ENCODE results near the gene PSMG1.
"Not testable (repeated sequence)": the region's sequence is repeated elsewhere in the genome, so short reads cannot be mapped to it uniquely, and the experiment has no call there.

PSMG1 gene

GRCh38 chr21:39183272-39184049 lies at the start of gene PSMG1:
Gene PSMG1, minus strand, starts transcription at chr21:39183451. Its CDS starts 66 bp downstream, at chr21:39183385.
- Histone ChIP-seq H3K9ac (peak within 1 kb of the TSS; percentile 92), H3K9me3 (no peaks in the 10 kb centered on the region), H3K36me3 (peaks cover 22% of the 10 kb centered on the region), H3K27me3 (no peaks in the 10 kb centered on the region), H4K20me1 (peaks cover 43% of the 10 kb centered on the region), H3K4me1 (peaks cover 43% of the 10 kb centered on the region), H3K27ac (peak within 1 kb of the TSS; percentile 91), H3K4me2 (peak within 1 kb of the TSS; percentile 93), H3K4me3 (peak within 1 kb of the TSS; percentile 93)
- no peak for TF ChIP-seq Cebpa-rat (IDR thresholded peaks at IDR 0.05)

- no peak overlapping the region for H3K4me2 ChIP-seq
- no peak for TF ChIP-seq Cebpa-rat (IDR thresholded peaks at IDR 0.05)
- H3K9ac ChIP-seq, result no peak overlapping the region
- H3K4me1 ChIP-seq, result no peaks in the 10 kb centered on the region
- H3K4me3 ChIP-seq, result no peak overlapping the region
- H3K36me3 ChIP-seq, result peaks cover 94% of the 10 kb centered on the region
- peaks cover 79% of the 10 kb centered on the region for H4K20me1 ChIP-seq
- H3K27ac ChIP-seq, result no peak overlapping the region
- H3K9me3 ChIP-seq, result no peaks in the 10 kb centered on the region
- H3K27me3 ChIP-seq, result no peaks in the 10 kb centered on the region
These were observed 49.6 kb upstream of the PSMG1 start for GRCh38 chr21:39232861-39233291.

- no peak overlapping the region for H3K27ac ChIP-seq
- no peak overlapping the region for H3K4me3 ChIP-seq
- no peaks in the 10 kb centered on the region for H3K27me3 ChIP-seq
- no peaks in the 10 kb centered on the region for H3K9me3 ChIP-seq
- no peak for TF ChIP-seq Cebpa-rat (IDR thresholded peaks at IDR 0.05)
- no peak overlapping the region for H3K4me2 ChIP-seq
- peaks cover 82% of the 10 kb centered on the region for H3K36me3 ChIP-seq
- H3K9ac ChIP-seq, result no peak overlapping the region
- peaks cover 26% of the 10 kb centered on the region for H4K20me1 ChIP-seq
- H3K4me1 ChIP-seq, result no peaks in the 10 kb centered on the region
These were observed 41.7 kb upstream of the PSMG1 start for GRCh38 chr21:39224930-39225329.

GRCh38 chr21:39221997-39222486 lies 38.8 kb upstream of the PSMG1 start:
- peaks cover 83% of the 10 kb centered on the region for H3K36me3 ChIP-seq
- H3K4me2 ChIP-seq, result no peak overlapping the region
- H3K9ac ChIP-seq, result no peak overlapping the region
- H3K4me3 ChIP-seq, result no peak overlapping the region
- H4K20me1 ChIP-seq, result peaks cover 21% of the 10 kb centered on the region
- no peaks in the 10 kb centered on the region for H3K9me3 ChIP-seq
- no peaks in the 10 kb centered on the region for H3K27me3 ChIP-seq
- H3K27ac ChIP-seq, result no peak overlapping the region
- TF ChIP-seq Cebpa-rat (IDR thresholded peaks at IDR 0.05), result no peak
- no peaks in the 10 kb centered on the region for H3K4me1 ChIP-seq

- Histone ChIP-seq H3K27me3 (no peaks in the 10 kb centered on the region), H3K9me3 (no peaks in the 10 kb centered on the region), H3K4me2 (no peak overlapping the region), H4K20me1 (peaks cover 15% of the 10 kb centered on the region), H3K36me3 (peaks cover 82% of the 10 kb centered on the region), H3K4me3 (no peak overlapping the region), H3K4me1 (no peaks in the 10 kb centered on the region), H3K27ac (no peak overlapping the region), H3K9ac (no peak overlapping the region)
- no peak for TF ChIP-seq Cebpa-rat (IDR thresholded peaks at IDR 0.05)
These were observed 38.2 kb upstream of the PSMG1 start for GRCh38 chr21:39221282-39221996.

GRCh38 chr21:39220875-39221274 lies 37.6 kb upstream of the PSMG1 start:
- not testable (repeated sequence) for H3K4me3 ChIP-seq, H3K4me2 ChIP-seq, H3K9me3 ChIP-seq, H3K9ac ChIP-seq, H3K4me1 ChIP-seq, H3K27ac ChIP-seq, H3K27me3 ChIP-seq
- Histone ChIP-seq H4K20me1 (peaks cover 21% of the 10 kb centered on the region), H3K36me3 (peaks cover 84% of the 10 kb centered on the region)

- Histone ChIP-seq H3K4me1 (no peaks in the 10 kb centered on the region), H3K9ac (no peak overlapping the region), H4K20me1 (peaks cover 25% of the 10 kb centered on the region), H3K4me2 (no peak overlapping the region), H3K27ac (no peak overlapping the region), H3K36me3 (peaks cover 89% of the 10 kb centered on the region), H3K9me3 (no peaks in the 10 kb centered on the region), H3K27me3 (no peaks in the 10 kb centered on the region), H3K4me3 (no peak overlapping the region)
- TF ChIP-seq Cebpa-rat (IDR thresholded peaks at IDR 0.05), result no peak
These were observed 36.9 kb upstream of the PSMG1 start for GRCh38 chr21:39220150-39220549.

- Histone ChIP-seq H3K4me1 (no peaks in the 10 kb centered on the region), H3K36me3 (peaks cover 78% of the 10 kb centered on the region), H3K4me3 (no peak overlapping the region), H3K4me2 (no peak overlapping the region), H4K20me1 (peaks cover 25% of the 10 kb centered on the region), H3K27ac (no peak overlapping the region), H3K9me3 (no peaks in the 10 kb centered on the region), H3K9ac (no peak overlapping the region), H3K27me3 (no peaks in the 10 kb centered on the region)
- no peak for TF ChIP-seq Cebpa-rat (IDR thresholded peaks at IDR 0.05)
These were observed 34.8 kb upstream of the PSMG1 start for GRCh38 chr21:39218082-39218409.

GRCh38 chr21:39217356-39218081 lies 34.3 kb upstream of the PSMG1 start:
- Histone ChIP-seq H3K4me1 (no peaks in the 10 kb centered on the region), H3K36me3 (peaks cover 79% of the 10 kb centered on the region), H3K4me2 (no peak overlapping the region), H3K9ac (no peak overlapping the region), H3K9me3 (no peaks in the 10 kb centered on the region), H3K27me3 (no peaks in the 10 kb centered on the region), H4K20me1 (peaks cover 25% of the 10 kb centered on the region), H3K27ac (no peak overlapping the region), H3K4me3 (no peak overlapping the region)
- TF ChIP-seq Cebpa-rat (IDR thresholded peaks at IDR 0.05), result no peak

GRCh38 chr21:39216290-39216689 lies 33.0 kb upstream of the PSMG1 start:
- no peaks in the 10 kb centered on the region for H3K9me3 ChIP-seq
- peaks cover 78% of the 10 kb centered on the region for H3K36me3 ChIP-seq
- TF ChIP-seq Cebpa-rat (IDR thresholded peaks at IDR 0.05), result no peak
- 0 out of 2 replicates have a peak, but pooled peaks cover 16% of the 10 kb centered on the region for H4K20me1 ChIP-seq
- no peak overlapping the region for H3K27ac ChIP-seq
- no peak overlapping the region for H3K4me2 ChIP-seq
- no peaks in the 10 kb centered on the region for H3K4me1 ChIP-seq
- no peaks in the 10 kb centered on the region for H3K27me3 ChIP-seq
- H3K9ac ChIP-seq, result no peak overlapping the region
- H3K4me3 ChIP-seq, result no peak overlapping the region
